Immature natural killer cell (primary cell): ENCODE measurements around the gene RGS6. TPM values are rescaled to one million over a fixed set of nuclear protein-coding genes. Genes with fewer than 3 reads are reported as not detected.

Experiments
- DNase-seq, 3 donors: peaks; one replicate each; pipeline ENCODE4 v3.0.0; 2022; ENCODE audit warnings: mixed read lengths in 1 of 3
- H3K27ac Mint-ChIP-seq, 6 donors: one replicate each; pipeline ENCODE4 v1.8.0; 2020; ENCODE audit warnings: mixed read lengths in 6 of 6, mild to moderate bottlenecking in 5 of 6, inconsistent platforms in 4 of 6, moderate library complexity in 3 of 6
- H3K27me3 Mint-ChIP-seq, 3 donors: one replicate each; pipeline ENCODE4 v1.8.0; 2020 to 2021; ENCODE audit warnings: low read depth in 3 of 3, mild to moderate bottlenecking in 3 of 3, mixed read lengths in 3 of 3, moderate library complexity in 3 of 3, inconsistent platforms in 1 of 3
- H3K36me3 Mint-ChIP-seq, 3 donors: one replicate each; pipeline ENCODE4 v1.8.0; 2020; ENCODE audit warnings: mixed read lengths in 3 of 3, inconsistent platforms in 2 of 3, mild to moderate bottlenecking in 2 of 3
- H3K4me1 Mint-ChIP-seq, 2 donors: one replicate each; pipeline ENCODE4 v1.8.0; 2020; ENCODE audit warnings: inconsistent platforms in 2 of 2, mild to moderate bottlenecking in 2 of 2, mixed read lengths in 2 of 2, moderate library complexity in 1 of 2
- H3K4me3 Mint-ChIP-seq, 5 donors: one replicate each; pipeline ENCODE4 v1.8.0; 2020; ENCODE audit warnings: mild to moderate bottlenecking in 5 of 5, mixed read lengths in 5 of 5, inconsistent platforms in 3 of 5, moderate library complexity in 3 of 5
- H3K9me3 Mint-ChIP-seq, 6 donors: one replicate each; pipeline ENCODE4 v1.8.0; 2020; ENCODE audit warnings: mild to moderate bottlenecking in 6 of 6, mixed read lengths in 6 of 6, inconsistent platforms in 4 of 6, moderate library complexity in 3 of 6
- polyA plus RNA-seq, 3 donors: library from polyadenylated mRNA; unstranded; fragments of 300-500 nt; fragmentation: Illumina TruSeq; gene quantifications; one replicate each; pipeline ENCODE4 v1.2.3, GENCODE V29; 2021

RGS6 gene
- polyA plus RNA-seq, 3 donors from 2014 or later: 0.34 to 0.37 TPM; not detected in 1

- Mint-ChIP-seq H3K36me3 (peaks cover 5 to 6% (median 5%) of the 10 kb centered on the region in 3 donors), H3K9me3 (peaks cover 5 to 16% (median 8%) of the 10 kb centered on the region in 6 donors), H3K4me3 (no peak overlapping the region), H3K4me1 (no peaks in the 10 kb centered on the region), H3K27ac (no peak overlapping the region), H3K27me3 (peaks cover 3 to 7% (median 3%) of the 10 kb centered on the region in 3 donors)
- DNase-seq: no peak
These were observed 457.0 kb downstream of the RGS6 start for GRCh38 chr14:72389200-72389599.

- H3K36me3 Mint-ChIP-seq: no peaks in the 10 kb centered on the region
- H3K9me3 Mint-ChIP-seq: peaks cover 0 to 2% (median 0%) of the 10 kb centered on the region in 6 donors
- no peak for DNase-seq
- H3K27ac Mint-ChIP-seq: no peak overlapping the region
- peaks cover 17 to 19% of the 10 kb centered on the region in 2 donors for H3K4me1 Mint-ChIP-seq
- peaks cover 2 to 11% (median 4%) of the 10 kb centered on the region in 3 donors for H3K27me3 Mint-ChIP-seq
- H3K4me3 Mint-ChIP-seq: peak overlapping the region in 1 of 5 donors; percentile 36
These were observed 468.9 kb downstream of the RGS6 start for GRCh38 chr14:72401101-72401625.

GRCh38 chr14:72401632-72402376, 469.6 kb downstream of the RGS6 start:
- peak overlapping the region in 3 of 5 donors; percentile 19 to 37 (median 36) for H3K4me3 Mint-ChIP-seq
- peaks cover 2 to 11% (median 4%) of the 10 kb centered on the region in 3 donors for H3K27me3 Mint-ChIP-seq
- H3K27ac Mint-ChIP-seq: no peak overlapping the region
- DNase-seq: peak in 2 of 3 donors; percentile 14 to 23
- H3K36me3 Mint-ChIP-seq: no peaks in the 10 kb centered on the region
- H3K4me1 Mint-ChIP-seq: peaks cover 17 to 19% of the 10 kb centered on the region in 2 donors
- H3K9me3 Mint-ChIP-seq: no peaks in the 10 kb centered on the region

GRCh38 chr14:72402377-72402772, 470.1 kb downstream of the RGS6 start:
- peaks cover 17 to 19% of the 10 kb centered on the region in 2 donors for H3K4me1 Mint-ChIP-seq
- no peaks in the 10 kb centered on the region for H3K9me3 Mint-ChIP-seq
- H3K4me3 Mint-ChIP-seq: peak overlapping the region in 1 of 5 donors; percentile 36
- no peaks in the 10 kb centered on the region for H3K36me3 Mint-ChIP-seq
- no peak for DNase-seq
- H3K27ac Mint-ChIP-seq: no peak overlapping the region
- H3K27me3 Mint-ChIP-seq: peaks cover 2 to 11% (median 4%) of the 10 kb centered on the region in 3 donors

- Mint-ChIP-seq H3K4me1 (peaks cover 17 to 19% of the 10 kb centered on the region in 2 donors), H3K27me3 (peaks cover 2 to 11% (median 3%) of the 10 kb centered on the region in 3 donors), H3K27ac (no peak overlapping the region), H3K36me3 (no peaks in the 10 kb centered on the region), H3K4me3 (no peak overlapping the region), H3K9me3 (peaks cover 0 to 5% (median 2%) of the 10 kb centered on the region in 6 donors)
- DNase-seq: no peak
These were observed 472.0 kb downstream of the RGS6 start for GRCh38 chr14:72404106-72404774.

GRCh38 chr14:72404998-72405397, 472.8 kb downstream of the RGS6 start:
- no peaks in the 10 kb centered on the region for H3K36me3 Mint-ChIP-seq
- peaks cover 2 to 11% (median 3%) of the 10 kb centered on the region in 3 donors for H3K27me3 Mint-ChIP-seq
- DNase-seq: no peak

GRCh38 chr14:72408020-72408419, 475.8 kb downstream of the RGS6 start:
- Mint-ChIP-seq H3K27me3 (peaks cover 0 to 7% (median 1%) of the 10 kb centered on the region in 3 donors), H3K4me3 (no peak overlapping the region), H3K9me3 (peaks cover 0 to 5% (median 2%) of the 10 kb centered on the region in 6 donors), H3K36me3 (no peaks in the 10 kb centered on the region), H3K4me1 (peaks cover 0 to 2% of the 10 kb centered on the region in 2 donors), H3K27ac (no peak overlapping the region)
- no peak for DNase-seq

More at GRCh38 chr14:72404998-72405397, 472.8 kb downstream of the RGS6 start:
- Mint-ChIP-seq H3K4me1 (peaks cover 17 to 19% of the 10 kb centered on the region in 2 donors), H3K27ac (no peak overlapping the region), H3K9me3 (peaks cover 0 to 5% (median 2%) of the 10 kb centered on the region in 6 donors), H3K4me3 (no peak overlapping the region)

- Mint-ChIP-seq H3K36me3 (no peaks in the 10 kb centered on the region), H3K4me3 (no peak overlapping the region), H3K9me3 (peaks cover 0 to 5% (median 2%) of the 10 kb centered on the region in 6 donors), H3K4me1 (no peaks in the 10 kb centered on the region), H3K27ac (no peak overlapping the region), H3K27me3 (peaks cover 0 to 7% (median 1%) of the 10 kb centered on the region in 3 donors)
- no peak for DNase-seq
These were observed 476.8 kb downstream of the RGS6 start for GRCh38 chr14:72409047-72409446.

- Mint-ChIP-seq H3K27ac (no peak overlapping the region), H3K36me3 (peaks cover 0 to 4% (median 0%) of the 10 kb centered on the region in 3 donors), H3K4me1 (peaks cover 5 to 16% of the 10 kb centered on the region in 2 donors), H3K9me3 (peaks cover 0 to 4% (median 0%) of the 10 kb centered on the region in 6 donors), H3K27me3 (peaks cover 2 to 10% (median 4%) of the 10 kb centered on the region in 3 donors), H3K4me3 (no peak overlapping the region)
- DNase-seq: no peak
These were observed 484.0 kb downstream of the RGS6 start for GRCh38 chr14:72416081-72416849.

GRCh38 chr14:72416892-72417291, 484.7 kb downstream of the RGS6 start:
- DNase-seq: no peak
- Mint-ChIP-seq H3K4me3 (no peak overlapping the region), H3K27ac (no peak overlapping the region), H3K9me3 (peaks cover 0 to 4% (median 0%) of the 10 kb centered on the region in 6 donors), H3K36me3 (peaks cover 0 to 4% (median 0%) of the 10 kb centered on the region in 3 donors), H3K27me3 (peaks cover 2 to 10% (median 4%) of the 10 kb centered on the region in 3 donors), H3K4me1 (peaks cover 5 to 16% of the 10 kb centered on the region in 2 donors)

- H3K4me1 Mint-ChIP-seq: peaks cover 5 to 16% of the 10 kb centered on the region in 2 donors
- peaks cover 2 to 8% (median 4%) of the 10 kb centered on the region in 3 donors for H3K27me3 Mint-ChIP-seq
- H3K9me3 Mint-ChIP-seq: peaks cover 0 to 4% (median 0%) of the 10 kb centered on the region in 6 donors
- peaks cover 0 to 9% (median 0%) of the 10 kb centered on the region in 3 donors for H3K36me3 Mint-ChIP-seq
- no peak for DNase-seq
- H3K27ac Mint-ChIP-seq: no peak overlapping the region
- no peak overlapping the region for H3K4me3 Mint-ChIP-seq
These were observed 486.6 kb downstream of the RGS6 start for GRCh38 chr14:72418806-72419205.

GRCh38 chr14:72419226-72419775, 487.1 kb downstream of the RGS6 start:
- no peak for DNase-seq
- Mint-ChIP-seq H3K36me3 (peaks cover 0 to 9% (median 0%) of the 10 kb centered on the region in 3 donors), H3K27ac (no peak overlapping the region), H3K4me3 (no peak overlapping the region), H3K9me3 (peaks cover 0 to 4% (median 0%) of the 10 kb centered on the region in 6 donors), H3K27me3 (peaks cover 2 to 8% (median 4%) of the 10 kb centered on the region in 3 donors), H3K4me1 (peaks cover 5 to 16% of the 10 kb centered on the region in 2 donors)
